ENCODE measurements around the gene CCDC88C. TPM values are rescaled to one million over a fixed set of nuclear protein-coding genes. Genes with fewer than 3 reads are reported as not detected.

CCDC88C gene
- total and polyA plus RNA-seq, 11 donors: 2.4 to 15.6 (median 4.8) TPM

- TF ChIP-seq POLR2A (IDR thresholded peaks at IDR 0.05) (no peak), CTCF (IDR thresholded peaks at IDR 0.05) (no peak)
- intact Hi-C loops (cut with DNase I): no loop called here
- Histone ChIP-seq H3K36me3 (peaks cover 0 to 56% (median 0%) of the 10 kb centered on the region in 9 donors), H3K9me3 (no peaks in the 10 kb centered on the region), H3K4me1 (peaks cover 0 to 19% (median 14%) of the 10 kb centered on the region in 12 donors), H3K27me3 (peaks cover 0 to 3% (median 0%) of the 10 kb centered on the region in 9 donors), H3K27ac (no peak overlapping the region), H3K4me3 (no peak overlapping the region)
- peak in 1 of 5 donors; percentile 3 for DNase-seq
- no peak for ATAC-seq
- 91 to 96% (median 94%) methylated on average over 9 of the region's 9 CpGs for WGBS, 4 donors
These were observed 81.5 kb downstream of the CCDC88C start for GRCh38 chr14:91336093-91336450.

GRCh38 chr14:91335191-91336092, 82.2 kb downstream of the CCDC88C start:
- Histone ChIP-seq H3K27me3 (peaks cover 0 to 3% (median 0%) of the 10 kb centered on the region in 9 donors), H3K4me1 (peaks cover 0 to 25% (median 18%) of the 10 kb centered on the region in 12 donors), H3K9me3 (no peaks in the 10 kb centered on the region), H3K4me3 (no peak overlapping the region), H3K27ac (no peak overlapping the region), H3K36me3 (peaks cover 0 to 56% (median 0%) of the 10 kb centered on the region in 9 donors)
- TF ChIP-seq POLR2A (IDR thresholded peaks at IDR 0.05) (no peak), CTCF (IDR thresholded peaks at IDR 0.05) (no peak)
- DNase-seq: peak in 1 of 5 donors; percentile 10
- intact Hi-C loops (cut with DNase I): no loop called here
- ATAC-seq: no peak
- WGBS, 4 donors: 87 to 92% (median 88%) methylated on average over 19 of the region's 19 CpGs

- intact Hi-C loops (cut with DNase I): no loop called here
- Histone ChIP-seq H3K4me1 (peaks cover 0 to 35% (median 25%) of the 10 kb centered on the region in 12 donors), H3K4me3 (no peak overlapping the region), H3K36me3 (peaks cover 0 to 44% (median 0%) of the 10 kb centered on the region in 9 donors), H3K27ac (no peak overlapping the region), H3K9me3 (no peaks in the 10 kb centered on the region), H3K27me3 (peaks cover 0 to 7% (median 0%) of the 10 kb centered on the region in 9 donors)
- no peak for ATAC-seq
- 90 to 97% (median 93%) methylated on average over 3 of the region's 3 CpGs for WGBS, 4 donors
- DNase-seq: no peak
- no peak for TF ChIP-seq POLR2A (IDR thresholded peaks at IDR 0.05)
- TF ChIP-seq CTCF (IDR thresholded peaks at IDR 0.05): no peak
These were observed 84.0 kb downstream of the CCDC88C start for GRCh38 chr14:91333650-91334039.

- intact Hi-C loops (cut with DNase I): no loop called here
- Histone ChIP-seq H3K27me3 (peaks cover 0 to 7% (median 0%) of the 10 kb centered on the region in 9 donors), H3K9me3 (no peaks in the 10 kb centered on the region), H3K4me1 (peaks cover 0 to 35% (median 26%) of the 10 kb centered on the region in 12 donors), H3K4me3 (no peak overlapping the region), H3K36me3 (peaks cover 0 to 38% (median 0%) of the 10 kb centered on the region in 9 donors), H3K27ac (no peak overlapping the region)
- WGBS, 4 donors: 69 to 77% (median 71%) methylated on average over 17 of the region's 17 CpGs
- TF ChIP-seq POLR2A (IDR thresholded peaks at IDR 0.05): no peak
- TF ChIP-seq CTCF (IDR thresholded peaks at IDR 0.05): no peak
- DNase-seq: no peak
- ATAC-seq: no peak
These were observed 84.5 kb downstream of the CCDC88C start for GRCh38 chr14:91332986-91333649.
